Measurements from ENCODE around the gene LRP1B. TPM values are rescaled to one million over a fixed set of nuclear protein-coding genes. Genes with fewer than 3 reads are reported as not detected.

LRP1B gene
- polyA plus RNA-seq, 1 of the 3 experiments (the other 2 are of a cell fraction): 0.28 TPM

- no peaks in the 10 kb centered on the region for H3F3A ChIP-seq (replicated peaks; ENCODE audit: insufficient read depth)
- no peak overlapping the region for H2AFZ ChIP-seq (ENCODE audit: low read depth)
- H3K79me2 ChIP-seq (ENCODE audit: insufficient read depth): no peaks in the 10 kb centered on the region
- POLR2A ChIA-PET: no interaction called here
- H3K36me3 ChIP-seq (replicated peaks in 1 of 2; ENCODE audit: control insufficient read depth in 1 of 2, insufficient read depth in 2 of 2, low read length in 1 of 2): no peaks in the 10 kb centered on the region
- H3K4me2 ChIP-seq: no peak overlapping the region
- H3K27ac ChIP-seq (ENCODE audit: low read depth in 2 of 2, low read length in 1 of 2): no peak overlapping the region
- H3K9me2 ChIP-seq: no peaks in the 10 kb centered on the region
- CTCF ChIA-PET: no interaction called here
- no peaks in the 10 kb centered on the region for H3K9me3 ChIP-seq
- 88% methylated on average over 1 of the region's 1 CpG for WGBS (ENCODE audit: low lambda C conversion rate)
- no peaks in the 10 kb centered on the region for H3K4me1 ChIP-seq (ENCODE audit: control insufficient read depth in 1 of 2, insufficient read depth in 2 of 2, low read depth in 1 of 2, low read length in 1 of 2)
- TF ChIP-seq NFIC (IDR thresholded peaks at IDR 0.05; ENCODE audit: borderline replicate concordance): no peak
- no peak for TF ChIP-seq SMC3 (IDR thresholded peaks at IDR 0.05; ENCODE audit: low read depth, low read length)
- no peak for TF ChIP-seq PBX3 (IDR thresholded peaks at IDR 0.05)
- no peak for TF ChIP-seq TAF1 (IDR thresholded peaks at IDR 0.05; ENCODE audit: borderline replicate concordance, low read depth, low read length)
- TF ChIP-seq GABPA (IDR thresholded peaks at IDR 0.05; ENCODE audit: low read depth): no peak
- TF ChIP-seq ZBTB33 (IDR thresholded peaks at IDR 0.05; ENCODE audit: borderline replicate concordance, low read depth): no peak
- DNase-seq: no peak
- H3K27me3 ChIP-seq (ENCODE audit: insufficient read depth): no peaks in the 10 kb centered on the region
- H3K9ac ChIP-seq: no peak overlapping the region
- H4K20me1 ChIP-seq (ENCODE audit: insufficient read depth): no peaks in the 10 kb centered on the region
- H3K4me3 ChIP-seq (ENCODE audit: low read depth in 2 of 2, low read length in 1 of 2): no peak overlapping the region
Measured at GRCh38 chr2:141878016-141878415, 252.8 kb downstream of the LRP1B start.

- H3K4me2 ChIP-seq: no peak overlapping the region
- H3F3A ChIP-seq (replicated peaks; ENCODE audit: insufficient read depth): no peaks in the 10 kb centered on the region
- POLR2A ChIA-PET: no interaction called here
- H3K9me3 ChIP-seq: no peaks in the 10 kb centered on the region
- no peaks in the 10 kb centered on the region for H3K79me2 ChIP-seq (ENCODE audit: insufficient read depth)
- H3K36me3 ChIP-seq (replicated peaks in 1 of 2; ENCODE audit: control insufficient read depth in 1 of 2, insufficient read depth in 2 of 2, low read length in 1 of 2): no peaks in the 10 kb centered on the region
- no peaks in the 10 kb centered on the region for H3K9me2 ChIP-seq
- CTCF ChIA-PET: no interaction called here
- DNase-seq: no peak
- no peak overlapping the region for H3K27ac ChIP-seq (ENCODE audit: low read depth in 2 of 2, low read length in 1 of 2)
- H3K4me1 ChIP-seq (ENCODE audit: control insufficient read depth in 1 of 2, insufficient read depth in 2 of 2, low read depth in 1 of 2, low read length in 1 of 2): no peaks in the 10 kb centered on the region
- H3K9ac ChIP-seq: no peak overlapping the region
- no peak overlapping the region for H3K4me3 ChIP-seq (ENCODE audit: low read depth in 2 of 2, low read length in 1 of 2)
- H4K20me1 ChIP-seq (ENCODE audit: insufficient read depth): no peaks in the 10 kb centered on the region
- WGBS (ENCODE audit: low lambda C conversion rate): 63% methylated on average over 3 of the region's 3 CpGs
- no peaks in the 10 kb centered on the region for H3K27me3 ChIP-seq (ENCODE audit: insufficient read depth)
- H2AFZ ChIP-seq (ENCODE audit: low read depth): no peak overlapping the region
- TF ChIP-seq FOXJ3 (CRISPR knock-in tag; IDR thresholded peaks at IDR 0.05) (no peak), GABPA (IDR thresholded peaks at IDR 0.05; ENCODE audit: low read depth) (no peak), ELF1 (IDR thresholded peaks at IDR 0.05) (no peak), MEF2A (IDR thresholded peaks at IDR 0.05; ENCODE audit: borderline replicate concordance, low read depth) (no peak), CTCF (IDR thresholded peaks at IDR 0.05) (no peak), RAD21 (IDR thresholded peaks at IDR 0.05; ENCODE audit: low read length) (no peak), SMC3 (IDR thresholded peaks at IDR 0.05; ENCODE audit: low read depth, low read length) (no peak), RCOR1 (IDR thresholded peaks at IDR 0.05; ENCODE audit: low read length) (no peak), FOXM1 (IDR thresholded peaks at IDR 0.05; ENCODE audit: low read depth) (no peak), USF1 (IDR thresholded peaks at IDR 0.05; ENCODE audit: borderline replicate concordance, low read depth) (no peak), PBX3 (IDR thresholded peaks at IDR 0.05) (no peak), MAX (IDR thresholded peaks at IDR 0.05; ENCODE audit: low read depth) (no peak), NFIC (IDR thresholded peaks at IDR 0.05; ENCODE audit: borderline replicate concordance) (no peak), CHD2 (IDR thresholded peaks at IDR 0.05; ENCODE audit: low read length, partially characterized antibody) (no peak), POLR2AphosphoS5 (IDR thresholded peaks at IDR 0.05; ENCODE audit: low read depth, low read length) (no peak), NRF1 (IDR thresholded peaks at IDR 0.05; ENCODE audit: low read depth, low read length) (no peak)
Measured at GRCh38 chr2:141871913-141872634, 258.7 kb downstream of the LRP1B start.
